H1 (cell line): Measurements from ENCODE around the gene ZNF23. TPM values are rescaled to one million over a fixed set of nuclear protein-coding genes. Genes with fewer than 3 reads are reported as not detected.

Experiments
- CTCF ChIA-PET: fragments of 300-600 bp; sonication (Branson Sonifier 250); formaldehyde crosslinking; loops from one replicate; lab custom pipeline; 2021; ENCODE audit not compliant: partially characterized antibody; lab: Charles Lee
- POLR2A ChIA-PET: fragments of 300-600 bp; sonication (Branson Sonifier 250); formaldehyde crosslinking; loops from one replicate; lab custom pipeline; 2021; ENCODE audit warnings: inconsistent platforms; ENCODE audit not compliant: partially characterized antibody; lab: Charles Lee
- DNase-seq, 2 experiments: peaks; one replicate each; pipeline versions ENCODE4 v3.0.0 to v3.0.0-alpha.2; 2010 to 2022; ENCODE audit warnings: low spot score in 2 of 2, low read depth in 1 of 2, mixed read lengths in 1 of 2
- FAIRE-seq: peaks from 2 replicates; lab custom pipeline; 2011; peaks lifted over from hg19 to GRCh38; lab: Jason Lieb, UNC
- H2AFZ ChIP-seq: 2 replicates; pipeline ENCODE4 v1.8.1; 2012; ENCODE audit warnings: low read length, inconsistent platforms
- H2AK5ac ChIP-seq: 2 replicates; pipeline ENCODE4 v1.6.1; 2013; ENCODE audit warnings: low read depth, low read length
- H2BK120ac ChIP-seq: replicated peaks from 2 replicates; pipeline ENCODE3; 2013; ENCODE audit warnings: low read depth, low read length, inconsistent platforms
- H2BK12ac ChIP-seq: 2 replicates; pipeline ENCODE4 v1.6.1; 2013; ENCODE audit warnings: low read depth, low read length
- H2BK15ac ChIP-seq: 2 replicates; pipeline ENCODE4 v1.6.1; 2013; ENCODE audit warnings: low read length
- H2BK20ac ChIP-seq: 2 replicates; pipeline ENCODE4 v1.6.1; 2013; ENCODE audit warnings: low read length
- H2BK5ac ChIP-seq: 2 replicates; pipeline ENCODE4 v1.6.1; 2013; ENCODE audit warnings: low read depth, low read length
- H3K14ac ChIP-seq: 2 replicates; pipeline ENCODE4 v1.6.1; 2013; ENCODE audit warnings: inconsistent platforms; ENCODE audit not compliant: insufficient read length
- H3K18ac ChIP-seq: 2 replicates; pipeline ENCODE4 v1.6.1; 2013; ENCODE audit warnings: low read length; ENCODE audit errors: extremely low read depth
- H3K23ac ChIP-seq: 2 replicates; pipeline ENCODE4 v1.6.1; 2013; ENCODE audit warnings: inconsistent platforms; ENCODE audit not compliant: insufficient read length
- H3K23me2 ChIP-seq: 2 replicates; pipeline ENCODE4 v1.6.1; 2013; ENCODE audit warnings: low read depth, low read length
- H3K27ac ChIP-seq: 2 replicates; pipeline ENCODE4 v1.6.1; 2011; ENCODE audit warnings: low read depth, low read length, inconsistent platforms
- H3K27me3 ChIP-seq, 4 experiments: replicated peaks in 1 of 4; 1 replicate in 1 of 4; 2 replicates in 3 of 4; pipeline versions ENCODE4 v1.6.1 to v1.8.1; 2011 to 2013; ENCODE audit warnings: low read length in 3 of 4, mild to moderate bottlenecking in 3 of 4, inconsistent platforms in 2 of 4, mixed read lengths in 2 of 4, moderate library complexity in 1 of 4; ENCODE audit not compliant: control insufficient read depth in 3 of 4, insufficient read depth in 3 of 4; ENCODE audit errors: extremely low read depth in 1 of 4
- H3K36me3 ChIP-seq, 4 experiments: 2 replicates each; pipeline versions ENCODE4 v1.6.1 to v1.8.1; 2011 to 2013; ENCODE audit warnings: mild to moderate bottlenecking in 4 of 4, low read length in 3 of 4, moderate library complexity in 2 of 4, control low read depth in 1 of 4, inconsistent platforms in 1 of 4; ENCODE audit not compliant: insufficient read depth in 4 of 4, control insufficient read depth in 2 of 4
- H3K4ac ChIP-seq: replicated peaks from 2 replicates; pipeline ENCODE3; 2013; ENCODE audit warnings: low read length, low read depth, mixed read lengths, inconsistent platforms; ENCODE audit not compliant: insufficient read length
- H3K4me1 ChIP-seq, 4 experiments: replicated peaks in 1 of 4; 1 replicate in 1 of 4; 2 replicates in 3 of 4; pipeline versions ENCODE4 v1.6.1 to v1.8.1; 2011 to 2013; ENCODE audit warnings: low read length in 3 of 4, inconsistent platforms in 2 of 4, mixed read lengths in 1 of 4; ENCODE audit not compliant: insufficient read depth in 4 of 4, control insufficient read depth in 3 of 4
- H3K4me2 ChIP-seq, 2 experiments: 2 replicates each; pipeline versions ENCODE4 v1.6.1 to v1.8.1; 2011 to 2013; ENCODE audit warnings: low read depth in 2 of 2, low read length in 2 of 2, control low read depth in 1 of 2, inconsistent platforms in 1 of 2, mild to moderate bottlenecking in 1 of 2; ENCODE audit not compliant: insufficient read depth in 1 of 2
- H3K4me3 ChIP-seq, 4 experiments: fragments of 200-600, 300-600 bp in 1 of 4; sonication (generic), shearing (Covaris generic), sonication (Bioruptor Twin) in 1 of 4; 2 replicates each; pipeline versions ENCODE4 v1.5.1 to v1.8.1; 2011 to 2016; ENCODE audit warnings: low read length in 4 of 4, low read depth in 3 of 4, control low read depth in 2 of 4, inconsistent platforms in 2 of 4, mild to moderate bottlenecking in 2 of 4, mixed read lengths in 1 of 4, moderate library complexity in 1 of 4; ENCODE audit not compliant: insufficient read depth in 2 of 4; ENCODE audit errors: extremely low read depth in 1 of 4
- H3K56ac ChIP-seq: replicated peaks from 2 replicates; pipeline ENCODE3; 2013; ENCODE audit warnings: low read depth, mild to moderate bottlenecking, mixed read lengths, low read length, inconsistent platforms; ENCODE audit not compliant: insufficient read length
- H3K79me1 ChIP-seq: 2 replicates; pipeline ENCODE4 v1.6.1; 2013; ENCODE audit warnings: low read depth, low read length, control low read depth
- H3K79me2 ChIP-seq, 2 experiments: 2 replicates each; pipeline versions ENCODE4 v1.6.1 to v1.8.1; 2012 to 2013; ENCODE audit warnings: low read length in 2 of 2, mild to moderate bottlenecking in 2 of 2, inconsistent platforms in 1 of 2; ENCODE audit not compliant: insufficient read depth in 2 of 2, control insufficient read depth in 1 of 2
- H3K9ac ChIP-seq, 4 experiments: replicated peaks in 1 of 4; 1 replicate in 1 of 4; 2 replicates in 3 of 4; pipeline versions ENCODE4 v1.6.1 to v1.8.1; 2011 to 2013; ENCODE audit warnings: low read depth in 3 of 4, low read length in 3 of 4, control low read depth in 2 of 4, mild to moderate bottlenecking in 2 of 4, moderate library complexity in 2 of 4, inconsistent platforms in 1 of 4; ENCODE audit errors: extremely low read depth in 1 of 4
- H3K9me3 ChIP-seq, 2 experiments: 2 replicates each; pipeline versions ENCODE4 v1.6.1 to v1.8.1; 2012 to 2013; ENCODE audit warnings: mild to moderate bottlenecking in 2 of 2, moderate library complexity in 2 of 2, control low read depth in 1 of 2, inconsistent platforms in 1 of 2, low read depth in 1 of 2, low read length in 1 of 2, mixed read lengths in 1 of 2; ENCODE audit not compliant: insufficient read depth in 2 of 2
- H4K20me1 ChIP-seq, 2 experiments: replicated peaks in 1 of 2; 2 replicates each; pipeline versions ENCODE3 to v1.8.1; 2011 to 2013; ENCODE audit warnings: inconsistent platforms in 2 of 2, low read length in 2 of 2, mild to moderate bottlenecking in 1 of 2; ENCODE audit not compliant: insufficient read depth in 2 of 2, control insufficient read depth in 1 of 2
- H4K5ac ChIP-seq: 2 replicates; pipeline ENCODE4 v1.6.1; 2013; ENCODE audit warnings: low read length, low read depth, mixed read lengths, inconsistent platforms; ENCODE audit not compliant: insufficient read length
- H4K8ac ChIP-seq: 2 replicates; pipeline ENCODE4 v1.8.0; 2013; ENCODE audit warnings: mild to moderate bottlenecking, moderate library complexity, low read length, inconsistent platforms; ENCODE audit not compliant: insufficient read depth; ENCODE audit errors: extremely low read depth
- H4K91ac ChIP-seq: replicated peaks from 2 replicates; pipeline ENCODE3; 2013; ENCODE audit warnings: low read length, mixed read lengths, inconsistent platforms; ENCODE audit not compliant: insufficient read length
- CBX8 ChIP-seq: fragments of 300-800, 300-1000 bp; sonication (generic); IDR thresholded peaks from 2 replicates; pipeline ENCODE4 v1.7.1; 2016; ENCODE audit warnings: low read depth, low read length, borderline replicate concordance
- RNF2 ChIP-seq: fragments of 200-900, 300-1000 bp; sonication (generic); IDR thresholded peaks from 2 replicates; pipeline ENCODE4 v1.7.1; 2016; ENCODE audit warnings: borderline replicate concordance, low read depth, mild to moderate bottlenecking, antibody characterized with exemption, low read length; ENCODE audit not compliant: poor library complexity, severe bottlenecking; ENCODE audit errors: missing control alignments
- ZNF274 ChIP-seq: IDR thresholded peaks from 2 replicates; pipeline ENCODE4 v1.7.0; 2012; ENCODE audit warnings: low read length, borderline replicate concordance; ENCODE audit errors: extremely low read depth
- WGBS, 2 experiments: shearing (Covaris generic) in 1 of 2; methylation state at CpG; one replicate each; pipeline versions ENCODE4 v1.1.6 to v1.1.7; 2013 to 2015; ENCODE audit warnings: low lambda C conversion rate in 2 of 2, mixed read lengths in 2 of 2, inconsistent platforms in 1 of 2, low coverage in 1 of 2, missing lambda C conversion rate in 1 of 2; ENCODE audit not compliant: insufficient replicate concordance in 2 of 2, insufficient coverage in 1 of 2, insufficient read length in 1 of 2; ENCODE audit errors: extremely low coverage in 1 of 2, missing lambda C conversion rate in 1 of 2; 5-methylcytosine and 5-hydroxymethylcytosine counted together
- polyA plus RNA-seq, 7 experiments: library from polyadenylated mRNA; depleted of rRNA in 3 of 7; stranded (reverse) in 5 of 7; unstranded in 2 of 7; fragments of >200 nt in 5 of 7; fragments of 200-250 nt in 2 of 7; gene quantifications; 1 replicate in 5 of 7; 2 replicates in 1 of 7; 4 replicates in 1 of 7; pipeline versions ENCODE4 v1.2.1 to v1.2.3, GENCODE V29; 2011 to 2013; ENCODE audit warnings: missing spikeins in 2 of 7, mixed read lengths in 2 of 7
- total RNA-seq: library from RNA; stranded (reverse); fragmentation: NEBNext Ultra II Directional; extraction: Animal tissue kit (Norgen Biotek cat#: 25700); gene quantifications from 2 replicates; pipeline ENCODE4 v1.2.1, GENCODE V29; 2021

ZNF23 gene
- total and polyA plus RNA-seq, 2 of the 8 experiments (the other 6 are each of a cell fraction or from before 2014, with no cell fraction given), result 2.4 to 10.2 TPM

DNA sequence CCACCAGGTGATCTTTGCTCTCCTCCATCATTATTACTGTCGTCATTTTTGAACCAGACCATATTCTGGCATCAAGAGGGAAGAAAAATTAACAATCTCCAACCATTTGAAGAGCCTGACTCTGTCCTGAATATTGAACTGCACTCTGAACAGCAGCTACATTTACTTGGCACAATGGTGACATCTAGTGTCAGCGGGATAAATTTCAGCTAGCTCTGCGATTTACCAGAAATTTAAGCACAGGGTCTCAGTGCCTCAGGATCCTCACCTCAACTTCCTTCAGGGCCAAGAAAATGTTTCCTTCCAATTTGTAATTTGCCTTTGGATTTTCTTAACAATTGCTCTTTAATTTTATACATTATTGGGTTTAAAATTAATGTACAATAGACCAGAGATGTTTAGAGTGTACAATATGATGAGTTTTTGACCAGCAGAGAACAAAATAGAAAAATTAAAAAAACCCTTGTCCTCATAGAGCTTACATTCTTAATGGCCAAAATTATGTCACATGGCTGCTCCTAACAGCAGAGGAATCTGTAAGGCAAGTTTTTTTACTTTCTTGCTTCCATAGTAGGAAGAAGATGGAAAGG is 37.8 kb upstream of the ZNF23 start:
- no peaks in the 10 kb centered on the region for H3K36me3 ChIP-seq
- H2BK20ac ChIP-seq, result no peak overlapping the region
- no peaks in the 10 kb centered on the region; a peak in 1 of 7 replicates for H3K27me3 ChIP-seq
- no peak overlapping the region for H4K5ac ChIP-seq
- H3K56ac ChIP-seq, result no peak overlapping the region
- H3K14ac ChIP-seq, result no peak overlapping the region
- DNase-seq, result peak in 1 of 2 experiments; percentile 60
- no peak overlapping the region for H3K9ac ChIP-seq
- H3K18ac ChIP-seq, result no peak overlapping the region
- H3K23me2 ChIP-seq, result no peaks in the 10 kb centered on the region
- no peak overlapping the region; the same call in 1 of the 2 replicates for H2AFZ ChIP-seq
- H2BK15ac ChIP-seq, result no peak overlapping the region
- H3K79me1 ChIP-seq, result no peaks in the 10 kb centered on the region
- no peak overlapping the region for H3K4ac ChIP-seq
- H2BK120ac ChIP-seq, result no peak overlapping the region
- CTCF ChIA-PET, result interaction anchor here (0.5 to 9.8 kb wide), 44 partner anchors 10 to 146 kb away, joined by 3 to 133 read pairs (median 6); partner anchors contain the start of genes CHST4, ZNF19 and ZNF23
- H3K79me2 ChIP-seq, result no peaks in the 10 kb centered on the region
- POLR2A ChIA-PET, result no interaction called here
- peak; percentile 91 for FAIRE-seq
- H3K9me3 ChIP-seq, result no peaks in the 10 kb centered on the region
- no peak overlapping the region for H3K23ac ChIP-seq
- H2BK12ac ChIP-seq, result no peak overlapping the region
- no peak overlapping the region for H3K4me3 ChIP-seq
- H4K20me1 ChIP-seq, result no peaks in the 10 kb centered on the region
- H3K4me2 ChIP-seq, result no peak overlapping the region
- H3K27ac ChIP-seq, result no peak overlapping the region
- no peaks in the 10 kb centered on the region for H3K4me1 ChIP-seq
- 9% methylated on average over 3 of the region's 3 CpGs; no CpG with 5 or more reads in 1 of the 2 experiments for WGBS, 2 experiments
- no peak overlapping the region for H4K8ac ChIP-seq
- no peak overlapping the region for H2AK5ac ChIP-seq
- no peak overlapping the region for H2BK5ac ChIP-seq
- no peak overlapping the region for H4K91ac ChIP-seq
- TF ChIP-seq RNF2, result no peak
- no peak for TF ChIP-seq ZNF274
- no peak for TF ChIP-seq CBX8
